Ascending aorta (tissue), 2 donors: ENCODE measurements around the gene DNASE1. TPM values are rescaled to one million over a fixed set of nuclear protein-coding genes. Genes with fewer than 3 reads are reported as not detected.

Source experiments
- DNase-seq, 2 donors: peaks; one replicate each; pipeline ENCODE4 v3.0.0-alpha.2; 2019; ENCODE audit warnings: low spot score in 2 of 2
- H3K27ac ChIP-seq, 2 donors: fragments of 200-600 bp; sonication (generic); one replicate each; pipeline ENCODE4 v1.5.1; 2016 to 2017; ENCODE audit warnings: mild to moderate bottlenecking in 1 of 2
- H3K27me3 ChIP-seq: fragments of 200-600 bp; sonication (generic); one replicate; pipeline ENCODE4 v1.5.1; 2017
- H3K36me3 ChIP-seq, 2 donors: fragments of 200-600 bp; sonication (generic); one replicate each; pipeline ENCODE4 v1.5.1; 2016
- H3K4me1 ChIP-seq, 2 donors: fragments of 200-600 bp; sonication (generic); one replicate each; pipeline ENCODE4 v1.5.1; 2016 to 2017; ENCODE audit warnings: mild to moderate bottlenecking in 1 of 2
- H3K4me3 ChIP-seq, 2 donors: fragments of 200-600 bp; sonication (generic); one replicate each; pipeline ENCODE4 v1.5.1; 2016 to 2017; ENCODE audit warnings: mild to moderate bottlenecking in 1 of 2
- H3K9me3 ChIP-seq, 2 donors: fragments of 200-600 bp; sonication (generic); one replicate each; pipeline ENCODE4 v1.5.1; 2016
- intact Hi-C: fragments of 100-400 bp; cut with DNase I; formaldehyde crosslinking; loops from one replicate; pipeline ENCODE4 v1.15.1; 2023
- total RNA-seq: library from RNA; depleted of rRNA; stranded (reverse); fragments of >200 nt; gene quantifications from one replicate; pipeline ENCODE4 v1.1.0, GENCODE V29; 2016
- TF ChIP-seq, protein P1 (sequence below), 3 experiments: fragments of 200-600 bp in 2 of 3; fragments of 450-650 bp in 1 of 3; sonication (generic) in 2 of 3; IDR thresholded peaks; one replicate each; pipeline ENCODE4 v1.5.1; 2016 to 2019; ENCODE audit warnings: antibody characterized with exemption in 3 of 3, mild to moderate bottlenecking in 1 of 3, moderate library complexity in 1 of 3

DNASE1 gene
- total RNA-seq, 1 donor from 2014 or later: 51.2 TPM

DNA sequence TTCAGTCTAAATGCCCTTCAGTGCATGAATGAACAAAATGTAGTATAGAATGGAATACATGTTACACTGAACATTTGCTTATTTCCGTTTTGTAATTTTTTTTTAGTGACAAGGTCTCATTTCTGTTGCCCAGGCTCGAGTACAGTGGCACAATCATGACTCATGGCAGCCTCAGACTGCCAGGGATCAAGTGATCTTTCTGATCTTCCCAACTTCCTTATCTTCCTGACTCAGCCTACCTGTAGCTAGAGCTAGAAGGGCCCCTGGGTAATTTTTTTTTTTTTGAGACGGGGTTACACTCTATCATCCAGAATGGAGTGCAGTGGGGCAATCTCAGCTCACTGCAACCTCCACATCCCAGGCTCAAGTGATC is 35.7 kb upstream of the DNASE1 start:
- intact Hi-C loops: loop anchor here (10.0 kb wide), 1 partner anchor 796 kb away; the partner anchor contains the start of gene CORO7
- no peak for DNase-seq
- H3K27me3 ChIP-seq: no peaks in the 10 kb centered on the region
- no peak overlapping the region for H3K4me3 ChIP-seq
- no peaks in the 10 kb centered on the region for H3K36me3 ChIP-seq
- no peaks in the 10 kb centered on the region for H3K4me1 ChIP-seq
- TF ChIP-seq, protein P1, sequence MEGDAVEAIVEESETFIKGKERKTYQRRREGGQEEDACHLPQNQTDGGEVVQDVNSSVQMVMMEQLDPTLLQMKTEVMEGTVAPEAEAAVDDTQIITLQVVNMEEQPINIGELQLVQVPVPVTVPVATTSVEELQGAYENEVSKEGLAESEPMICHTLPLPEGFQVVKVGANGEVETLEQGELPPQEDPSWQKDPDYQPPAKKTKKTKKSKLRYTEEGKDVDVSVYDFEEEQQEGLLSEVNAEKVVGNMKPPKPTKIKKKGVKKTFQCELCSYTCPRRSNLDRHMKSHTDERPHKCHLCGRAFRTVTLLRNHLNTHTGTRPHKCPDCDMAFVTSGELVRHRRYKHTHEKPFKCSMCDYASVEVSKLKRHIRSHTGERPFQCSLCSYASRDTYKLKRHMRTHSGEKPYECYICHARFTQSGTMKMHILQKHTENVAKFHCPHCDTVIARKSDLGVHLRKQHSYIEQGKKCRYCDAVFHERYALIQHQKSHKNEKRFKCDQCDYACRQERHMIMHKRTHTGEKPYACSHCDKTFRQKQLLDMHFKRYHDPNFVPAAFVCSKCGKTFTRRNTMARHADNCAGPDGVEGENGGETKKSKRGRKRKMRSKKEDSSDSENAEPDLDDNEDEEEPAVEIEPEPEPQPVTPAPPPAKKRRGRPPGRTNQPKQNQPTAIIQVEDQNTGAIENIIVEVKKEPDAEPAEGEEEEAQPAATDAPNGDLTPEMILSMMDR (IDR thresholded peaks at IDR 0.05): no peak
- no peaks in the 10 kb centered on the region for H3K9me3 ChIP-seq
- H3K27ac ChIP-seq: no peak overlapping the region

DNA sequence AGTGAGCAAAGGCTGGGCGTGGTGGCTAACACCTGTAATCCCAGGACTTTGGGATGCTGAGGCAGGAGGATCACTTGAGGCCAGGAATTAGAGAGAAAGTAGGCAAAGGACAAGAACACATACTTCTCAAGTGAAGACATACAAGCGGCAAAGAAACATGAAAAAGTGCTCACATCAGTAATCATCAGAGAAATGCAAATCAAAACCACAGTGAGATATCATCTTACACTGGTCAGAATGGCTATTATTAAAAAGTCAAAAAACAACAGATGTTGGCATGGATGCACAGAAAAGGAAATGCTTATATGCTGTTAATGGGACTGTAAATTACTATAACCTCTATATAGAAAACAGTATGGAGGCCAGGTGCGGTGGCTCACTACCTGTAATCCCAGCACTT is 30.8 kb upstream of the DNASE1 start:
- Histone ChIP-seq H3K4me3 (no peak overlapping the region), H3K36me3 (no peaks in the 10 kb centered on the region), H3K4me1 (no peaks in the 10 kb centered on the region), H3K27ac (no peak overlapping the region), H3K27me3 (no peaks in the 10 kb centered on the region), H3K9me3 (no peaks in the 10 kb centered on the region)
- no peak for DNase-seq
- intact Hi-C loops: no loop called here
- TF ChIP-seq, protein P1 (IDR thresholded peaks at IDR 0.05): no peak

DNA sequence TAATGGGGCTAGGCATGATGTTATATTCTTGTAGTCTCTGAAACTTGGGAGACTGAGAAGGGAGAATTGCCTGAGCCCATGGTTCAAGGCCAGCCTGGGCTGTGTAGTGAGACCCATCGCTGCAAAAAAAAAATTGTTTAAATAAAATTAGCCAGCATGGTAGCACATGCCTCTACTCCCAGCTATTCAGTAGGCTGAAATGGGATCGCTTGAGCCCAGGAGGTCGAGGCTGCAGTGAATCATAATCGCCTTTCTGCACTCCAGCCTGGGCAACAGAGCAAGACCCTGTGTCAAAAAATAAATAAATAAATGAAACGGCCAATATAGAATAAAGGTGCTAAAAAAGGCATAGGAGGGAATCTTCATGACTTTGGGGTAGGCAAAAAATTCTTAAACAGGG is 29.2 kb upstream of the DNASE1 start:
- peak in 1 of 2 donors; percentile 31 for DNase-seq
- Histone ChIP-seq H3K36me3 (no peaks in the 10 kb centered on the region), H3K4me3 (no peak overlapping the region), H3K9me3 (no peaks in the 10 kb centered on the region), H3K27me3 (no peaks in the 10 kb centered on the region), H3K4me1 (no peaks in the 10 kb centered on the region), H3K27ac (no peak overlapping the region)
- intact Hi-C loops: no loop called here
- TF ChIP-seq, protein P1 (IDR thresholded peaks at IDR 0.05): no peak

DNA sequence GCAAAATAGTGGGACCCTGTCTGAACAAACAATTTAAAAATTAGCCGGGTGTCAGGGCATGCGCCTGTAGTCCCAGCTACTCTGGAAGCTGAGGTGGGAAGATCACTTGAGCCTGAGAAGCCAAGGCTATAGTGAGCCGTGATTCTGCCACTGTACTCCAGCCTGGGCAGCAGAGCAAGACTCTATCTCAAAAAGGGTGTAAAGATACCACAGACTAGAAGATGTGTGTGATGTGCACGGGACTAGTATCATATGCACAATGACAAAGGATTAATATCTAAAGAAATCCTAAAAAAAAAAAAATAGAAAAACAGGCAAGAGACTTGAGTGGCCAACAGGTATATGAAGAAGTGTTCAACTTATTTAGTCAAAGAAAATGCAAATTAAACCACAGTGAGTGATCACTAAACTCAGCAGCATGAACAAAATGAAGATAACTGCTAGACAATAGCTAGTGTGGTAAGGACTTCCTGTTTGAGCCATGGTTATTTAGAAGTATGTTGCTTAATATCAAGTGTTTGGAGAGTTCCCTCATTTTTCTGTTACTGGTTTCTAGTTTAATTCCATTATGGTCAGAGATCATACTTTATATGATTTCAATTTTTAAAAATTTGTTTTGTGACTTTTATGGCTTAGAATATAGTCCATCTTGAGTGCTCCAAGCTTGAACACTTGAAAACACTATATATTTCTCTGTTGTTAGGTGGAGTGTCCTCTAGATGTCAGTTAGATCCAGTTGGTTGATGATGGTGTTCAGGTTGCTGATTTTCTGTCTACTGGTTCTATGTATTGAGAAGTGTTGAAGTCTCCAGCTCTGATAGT is 28.4 kb upstream of the DNASE1 start:
- Histone ChIP-seq H3K9me3 (no peaks in the 10 kb centered on the region), H3K4me1 (no peaks in the 10 kb centered on the region), H3K27me3 (no peaks in the 10 kb centered on the region), H3K4me3 (no peak overlapping the region), H3K36me3 (no peaks in the 10 kb centered on the region), H3K27ac (no peak overlapping the region)
- DNase-seq: no peak
- intact Hi-C loops: no loop called here
- TF ChIP-seq, protein P1 (IDR thresholded peaks at IDR 0.05): no peak

DNA sequence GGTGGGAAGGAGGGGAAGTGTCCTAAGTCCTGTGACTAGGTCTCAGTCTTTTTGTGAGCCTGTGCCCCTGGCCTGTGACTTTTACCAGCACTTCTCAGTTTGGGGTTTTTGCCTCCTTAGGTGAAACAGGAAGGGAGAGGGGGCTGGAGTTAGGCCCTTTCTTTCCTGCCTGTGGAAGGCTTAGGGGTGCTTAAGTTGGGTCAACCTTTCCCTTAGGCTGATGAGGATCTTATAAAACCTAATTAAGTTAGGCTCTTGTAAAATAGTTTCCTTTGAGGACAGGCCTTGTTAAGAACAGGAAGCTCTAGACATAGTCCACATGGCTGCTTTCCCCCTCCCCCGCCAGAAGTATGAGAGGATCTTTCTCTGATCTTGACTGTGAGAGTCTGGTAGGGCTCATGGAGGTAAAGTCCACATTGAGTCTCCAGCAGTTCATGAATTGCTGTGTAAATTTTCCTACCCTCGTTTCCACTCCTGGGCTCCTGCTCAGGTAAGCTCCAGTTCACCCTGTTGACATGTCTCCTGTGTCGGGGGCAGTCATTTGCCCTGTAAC is 17.0 kb upstream of the DNASE1 start:
- Histone ChIP-seq H3K36me3 (peaks cover 4 to 24% of the 10 kb centered on the region in 2 donors), H3K4me1 (no peaks in the 10 kb centered on the region), H3K4me3 (no peak overlapping the region), H3K27me3 (no peaks in the 10 kb centered on the region), H3K27ac (no peak overlapping the region), H3K9me3 (no peaks in the 10 kb centered on the region)
- intact Hi-C loops: no loop called here
- TF ChIP-seq, protein P1 (IDR thresholded peaks at IDR 0.05): no peak
- peak in 1 of 2 donors; percentile 35 for DNase-seq
